SK-N-SH treated with all-trans-retinoic acid at 6 μM for 48 hours (cell line): ENCODE data around the gene PPM1G.

ENCODE experiments used
- PATZ1 ChIP-seq: fragments of 250-450 bp; sonication (Bioruptor Pico); IDR thresholded peaks from 2 replicates; pipeline ENCODE4 v1.8.0; 2020; ENCODE audit warnings: mild to moderate bottlenecking, moderate library complexity, borderline replicate concordance
- TCF4 ChIP-seq: fragments of 250-450 bp; sonication (Bioruptor Pico); IDR thresholded peaks from 2 replicates; pipeline ENCODE4 v1.8.0; 2021; ENCODE audit warnings: mild to moderate bottlenecking, moderate library complexity, borderline replicate concordance
- TOX ChIP-seq: fragments of 250-450 bp; sonication (Bioruptor Pico); IDR thresholded peaks from 2 replicates; pipeline ENCODE4 v1.8.0; 2021; ENCODE audit warnings: mild to moderate bottlenecking, moderate library complexity, borderline replicate concordance
- ZFP3 ChIP-seq: fragments of 250-450 bp; sonication (Bioruptor Pico); IDR thresholded peaks from 2 replicates; pipeline ENCODE4 v1.5.0; 2020; ENCODE audit warnings: mild to moderate bottlenecking, moderate library complexity

GRCh38 chr2:27369471-27370025 lies 39.8 kb downstream of the PPM1G start:
- no peak for TF ChIP-seq TOX (CRISPR knock-in tag)
- TF ChIP-seq ZFP3: no peak
- TF ChIP-seq PATZ1 (CRISPR knock-in tag): no peak
- no peak for TF ChIP-seq TCF4
